ENCODE results near the gene TOMM20.

TOMM20 gene

DNA sequence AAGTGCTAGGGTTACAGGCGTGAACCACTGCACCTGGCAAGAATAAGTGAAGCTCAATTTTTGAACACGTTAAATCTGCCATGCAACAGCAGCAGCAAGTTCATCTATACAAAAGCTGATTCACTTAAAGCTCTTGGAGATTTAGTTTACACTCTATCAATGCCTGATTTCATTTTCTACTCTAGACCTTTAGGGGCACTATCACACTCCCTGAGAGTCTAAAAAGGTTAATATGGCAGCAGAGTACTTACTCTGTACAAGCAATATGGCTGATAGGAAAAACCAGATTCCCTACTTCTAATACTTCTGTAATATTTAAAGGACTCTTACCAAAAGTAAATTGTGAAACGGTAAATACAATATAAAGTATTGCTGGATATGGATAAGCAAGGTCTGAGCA, 27.6 kb upstream of the TOMM20 start:
- Histone ChIP-seq H3K36me3 (ENCODE audit: insufficient read depth, low read length) (peaks cover 71% of the 10 kb centered on the region), H3K4me1 (ENCODE audit: insufficient read depth, low read length) (peaks cover 10% of the 10 kb centered on the region), H3K27me3 (ENCODE audit: insufficient read depth, low read length) (no peaks in the 10 kb centered on the region)

DNA sequence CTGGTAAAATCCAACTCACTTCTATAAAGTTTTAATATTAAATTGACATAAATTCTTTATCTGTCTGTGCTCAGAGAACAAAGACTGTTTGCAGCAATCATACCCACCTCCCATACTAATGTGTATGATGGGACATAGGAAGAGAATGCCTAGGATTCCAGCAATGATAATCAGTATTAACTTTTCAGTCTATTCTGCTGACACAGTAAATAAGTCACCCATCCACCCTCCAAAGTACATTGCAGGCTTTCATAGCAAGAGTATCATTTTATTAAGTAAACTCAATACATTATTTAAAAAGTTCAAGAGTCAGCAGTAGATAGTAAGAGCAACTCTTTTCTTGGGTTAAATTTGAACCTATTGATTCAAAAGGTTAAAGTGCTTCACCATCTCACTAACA, 23.6 kb upstream of the TOMM20 start:
- H2AFZ ChIP-seq (ENCODE audit: low read depth, low read length): no peak overlapping the region
- H3K27me3 ChIP-seq (ENCODE audit: insufficient read depth, low read length): no peaks in the 10 kb centered on the region
- peaks cover 80% of the 10 kb centered on the region for H3K36me3 ChIP-seq (ENCODE audit: insufficient read depth, low read length)
- H3K4me1 ChIP-seq (ENCODE audit: insufficient read depth, low read length): no peaks in the 10 kb centered on the region
- H3K9me3 ChIP-seq (ENCODE audit: low read length): no peaks in the 10 kb centered on the region
- no peak overlapping the region for H3K4me3 ChIP-seq (ENCODE audit: low read length)

More for the DNA sequence above, 27.6 kb upstream of the TOMM20 start:
- Histone ChIP-seq H3K4me3 (ENCODE audit: low read length) (no peak overlapping the region), H3K9me3 (ENCODE audit: low read length) (no peaks in the 10 kb centered on the region), H2AFZ (ENCODE audit: low read depth, low read length) (no peak overlapping the region)

DNA sequence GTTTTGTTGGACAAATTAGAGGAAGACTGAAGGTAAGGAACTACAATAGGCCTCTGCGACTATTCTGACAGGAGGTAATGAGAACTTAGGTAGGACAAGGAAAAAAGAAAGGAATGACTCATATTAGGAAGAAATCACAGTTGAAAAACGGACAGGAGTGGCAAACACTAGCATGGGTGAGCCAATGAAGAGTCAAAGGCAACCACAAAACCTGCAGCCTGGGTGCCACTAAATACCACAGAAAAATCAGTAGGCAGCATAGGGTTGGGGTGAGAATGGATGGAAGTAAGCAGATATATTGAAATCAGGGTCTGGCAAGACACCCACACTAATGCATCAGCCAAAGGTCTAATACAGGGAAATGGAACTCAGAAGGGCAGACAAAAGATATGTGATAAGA, 22.4 kb upstream of the TOMM20 start:
- H3K9me3 ChIP-seq (ENCODE audit: low read length): no peaks in the 10 kb centered on the region
- peaks cover 76% of the 10 kb centered on the region for H3K36me3 ChIP-seq (ENCODE audit: insufficient read depth, low read length)
- H3K4me3 ChIP-seq (ENCODE audit: low read length): no peak overlapping the region
- H3K27me3 ChIP-seq (ENCODE audit: insufficient read depth, low read length): no peaks in the 10 kb centered on the region
- H2AFZ ChIP-seq (ENCODE audit: low read depth, low read length): no peak overlapping the region
- H3K4me1 ChIP-seq (ENCODE audit: insufficient read depth, low read length): no peaks in the 10 kb centered on the region

DNA sequence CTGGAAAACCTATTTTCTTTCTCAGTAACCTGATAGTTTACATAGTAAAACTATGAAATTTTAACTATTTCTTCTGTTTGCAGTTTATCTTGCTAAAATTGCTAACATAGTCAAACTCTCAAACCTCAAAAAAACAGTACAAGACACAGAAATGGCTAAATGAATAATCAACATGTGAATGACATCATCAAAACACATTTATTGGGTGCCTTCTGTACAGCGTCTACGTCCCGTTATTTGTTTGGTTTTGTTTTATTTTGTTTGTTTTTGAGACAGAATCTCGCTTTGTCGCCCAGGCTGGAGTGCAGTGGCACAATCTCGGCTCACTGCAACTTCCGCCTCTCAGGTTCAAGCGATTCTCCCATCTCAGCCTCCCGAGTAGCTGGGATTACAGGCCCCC, 21.2 kb upstream of the TOMM20 start:
- no peak overlapping the region for H3K4me3 ChIP-seq (ENCODE audit: low read length)
- peaks cover 83% of the 10 kb centered on the region for H3K36me3 ChIP-seq (ENCODE audit: insufficient read depth, low read length)
- no peaks in the 10 kb centered on the region for H3K27me3 ChIP-seq (ENCODE audit: insufficient read depth, low read length)
- H3K9me3 ChIP-seq (ENCODE audit: low read length): no peaks in the 10 kb centered on the region
- no peaks in the 10 kb centered on the region for H3K4me1 ChIP-seq (ENCODE audit: insufficient read depth, low read length)
- no peak overlapping the region for H2AFZ ChIP-seq (ENCODE audit: low read depth, low read length)

DNA sequence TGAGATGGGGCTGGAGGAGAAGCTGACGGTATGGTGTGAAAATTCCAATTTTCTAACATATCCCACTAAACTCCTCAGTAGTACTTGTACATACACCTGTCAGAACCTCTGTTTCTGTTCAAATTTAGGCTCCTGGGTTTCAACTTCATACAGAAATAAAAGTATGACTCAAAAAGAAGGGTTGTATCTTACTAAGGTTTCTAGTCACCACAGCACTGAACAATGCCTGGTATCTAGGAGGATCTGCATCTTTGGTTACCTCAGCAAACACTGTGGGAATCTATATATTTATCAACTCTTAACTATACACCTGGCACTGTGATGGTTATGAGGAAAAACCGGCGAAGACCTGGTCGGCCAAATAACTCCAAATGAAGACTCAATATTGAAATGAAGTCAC, 18.6 kb upstream of the TOMM20 start:
- peaks cover 82% of the 10 kb centered on the region for H3K36me3 ChIP-seq (ENCODE audit: insufficient read depth, low read length)
- no peak overlapping the region for H2AFZ ChIP-seq (ENCODE audit: low read depth, low read length)
- H3K4me3 ChIP-seq (ENCODE audit: low read length): no peak overlapping the region
- H3K9me3 ChIP-seq (ENCODE audit: low read length): no peaks in the 10 kb centered on the region
- no peaks in the 10 kb centered on the region for H3K27me3 ChIP-seq (ENCODE audit: insufficient read depth, low read length)
- H3K4me1 ChIP-seq (ENCODE audit: insufficient read depth, low read length): no peaks in the 10 kb centered on the region

DNA sequence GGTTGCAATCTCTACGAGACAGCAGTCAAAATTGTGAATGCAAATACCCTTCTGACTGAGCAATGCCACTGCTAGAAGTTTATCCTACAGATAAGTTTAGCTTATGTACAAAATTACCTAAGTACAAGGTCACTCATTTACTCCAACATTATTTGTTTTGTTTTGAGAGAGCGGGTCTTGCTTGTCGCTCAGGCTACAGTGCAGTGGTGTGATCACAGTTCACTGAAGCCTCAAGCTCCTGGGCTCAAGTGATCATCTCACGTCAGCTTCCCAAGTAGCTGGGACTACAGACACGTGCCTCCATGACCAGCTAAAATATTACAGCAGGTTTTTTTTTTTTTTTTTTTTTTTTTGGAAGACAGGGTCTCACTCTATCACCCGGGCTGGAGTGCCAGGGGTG, 17.0 kb upstream of the TOMM20 start:
- no peaks in the 10 kb centered on the region for H3K27me3 ChIP-seq (ENCODE audit: insufficient read depth, low read length)
- no peaks in the 10 kb centered on the region for H3K9me3 ChIP-seq (ENCODE audit: low read length)
- H3K36me3 ChIP-seq (ENCODE audit: insufficient read depth, low read length): peaks cover 73% of the 10 kb centered on the region
- H3K4me3 ChIP-seq (ENCODE audit: low read length): no peak overlapping the region
- no peak overlapping the region for H2AFZ ChIP-seq (ENCODE audit: low read depth, low read length)
- H3K4me1 ChIP-seq (ENCODE audit: insufficient read depth, low read length): no peaks in the 10 kb centered on the region

DNA sequence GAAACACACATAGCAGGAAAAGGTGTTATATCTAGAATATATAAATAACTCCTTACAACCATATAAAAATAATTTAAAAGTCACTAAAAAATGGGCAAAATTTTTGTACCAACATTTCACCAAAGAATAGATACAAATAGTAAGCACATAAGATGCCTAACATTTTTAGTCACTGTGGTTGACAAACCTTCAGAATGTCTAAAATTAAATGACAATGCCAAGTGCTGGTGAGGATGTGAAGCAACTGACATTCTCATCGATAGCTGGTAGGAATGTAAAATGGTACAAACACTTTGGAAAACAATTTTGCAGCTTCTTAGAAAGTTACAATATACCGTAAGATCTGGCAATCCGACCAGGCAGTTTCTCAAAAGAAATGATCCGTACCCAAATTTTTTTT, 14.4 kb upstream of the TOMM20 start:
- no peaks in the 10 kb centered on the region for H3K9me3 ChIP-seq (ENCODE audit: low read length)
- peaks cover 68% of the 10 kb centered on the region for H3K36me3 ChIP-seq (ENCODE audit: insufficient read depth, low read length)
- H3K4me3 ChIP-seq (ENCODE audit: low read length): no peak overlapping the region
- H2AFZ ChIP-seq (ENCODE audit: low read depth, low read length): no peak overlapping the region
- H3K27me3 ChIP-seq (ENCODE audit: insufficient read depth, low read length): no peaks in the 10 kb centered on the region
- peaks cover 9% of the 10 kb centered on the region for H3K4me1 ChIP-seq (ENCODE audit: insufficient read depth, low read length)

DNA sequence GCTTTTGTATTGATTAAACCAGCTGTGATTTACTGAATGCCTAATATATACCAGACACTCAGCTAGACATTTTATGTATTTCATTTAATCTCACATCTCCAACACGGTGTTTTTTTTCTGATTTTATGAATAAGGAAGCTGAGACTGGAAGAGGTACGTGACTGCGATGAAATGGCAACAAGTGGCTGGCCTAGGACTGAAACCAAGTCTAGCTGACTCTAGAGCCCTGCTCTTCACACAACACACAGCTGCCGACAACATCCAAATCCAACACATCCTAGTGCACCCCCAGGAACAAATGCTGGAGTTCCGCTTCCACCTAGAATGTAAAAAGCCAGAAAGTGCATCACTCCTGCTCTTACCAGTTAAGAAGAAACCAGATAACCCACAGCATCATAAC, 10.7 kb upstream of the TOMM20 start:
- no peaks in the 10 kb centered on the region for H3K9me3 ChIP-seq (ENCODE audit: low read length)
- H3K4me3 ChIP-seq (ENCODE audit: low read length): no peak overlapping the region
- no peak overlapping the region for H2AFZ ChIP-seq (ENCODE audit: low read depth, low read length)
- H3K27me3 ChIP-seq (ENCODE audit: insufficient read depth, low read length): no peaks in the 10 kb centered on the region
- peaks cover 68% of the 10 kb centered on the region for H3K36me3 ChIP-seq (ENCODE audit: insufficient read depth, low read length)
- peaks cover 9% of the 10 kb centered on the region for H3K4me1 ChIP-seq (ENCODE audit: insufficient read depth, low read length)

DNA sequence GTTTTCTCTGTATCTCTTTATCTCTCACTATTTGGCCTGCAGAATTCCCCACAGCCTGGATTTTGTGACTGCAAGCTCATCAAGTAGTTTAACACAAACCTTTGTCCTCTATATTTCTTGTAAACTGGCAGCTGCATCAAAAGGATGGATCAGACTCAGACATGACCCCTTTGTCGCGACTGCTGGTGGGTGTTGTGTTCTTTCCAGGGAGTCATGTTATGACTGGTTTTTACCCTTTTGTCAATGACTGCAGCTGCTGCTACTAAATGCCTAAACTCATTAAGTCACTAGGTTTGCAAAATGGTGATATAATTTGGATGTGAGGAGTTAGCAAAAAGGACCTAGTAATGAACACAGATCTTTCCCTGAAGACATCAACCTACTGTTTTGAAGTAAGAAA, 10.2 kb upstream of the TOMM20 start:
- no peaks in the 10 kb centered on the region for H3K27me3 ChIP-seq (ENCODE audit: insufficient read depth, low read length)
- H3K4me1 ChIP-seq (ENCODE audit: insufficient read depth, low read length): peaks cover 9% of the 10 kb centered on the region
- H3K36me3 ChIP-seq (ENCODE audit: insufficient read depth, low read length): peaks cover 67% of the 10 kb centered on the region
- H2AFZ ChIP-seq (ENCODE audit: low read depth, low read length): no peak overlapping the region
- no peaks in the 10 kb centered on the region for H3K9me3 ChIP-seq (ENCODE audit: low read length)
- no peak overlapping the region for H3K4me3 ChIP-seq (ENCODE audit: low read length)

DNA sequence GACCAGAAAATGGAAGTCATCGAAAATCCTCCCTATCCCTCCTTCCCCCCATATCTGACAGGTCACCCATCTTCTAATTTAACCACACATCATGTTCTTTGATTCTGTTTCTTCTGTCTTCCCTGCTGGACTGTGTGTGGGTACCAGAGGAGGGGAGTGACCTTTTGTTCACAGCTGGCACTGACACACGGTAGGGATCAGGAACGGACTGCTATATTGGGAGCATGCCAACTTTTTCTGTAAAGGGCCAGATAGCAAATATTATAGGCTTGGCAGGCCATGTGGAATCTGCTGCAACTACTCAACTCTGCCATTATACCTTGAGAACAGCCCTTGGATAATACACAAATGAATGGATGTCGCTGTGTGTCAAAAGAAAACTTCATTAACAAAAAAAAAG, 7.5 kb upstream of the TOMM20 start:
- Histone ChIP-seq H3K4me1 (ENCODE audit: insufficient read depth, low read length) (peaks cover 9% of the 10 kb centered on the region), H3K9me3 (ENCODE audit: low read length) (no peaks in the 10 kb centered on the region), H3K4me3 (ENCODE audit: low read length) (no peak overlapping the region), H3K27me3 (ENCODE audit: insufficient read depth, low read length) (no peaks in the 10 kb centered on the region), H2AFZ (ENCODE audit: low read depth, low read length) (no peak overlapping the region), H3K36me3 (ENCODE audit: insufficient read depth, low read length) (peaks cover 63% of the 10 kb centered on the region)

DNA sequence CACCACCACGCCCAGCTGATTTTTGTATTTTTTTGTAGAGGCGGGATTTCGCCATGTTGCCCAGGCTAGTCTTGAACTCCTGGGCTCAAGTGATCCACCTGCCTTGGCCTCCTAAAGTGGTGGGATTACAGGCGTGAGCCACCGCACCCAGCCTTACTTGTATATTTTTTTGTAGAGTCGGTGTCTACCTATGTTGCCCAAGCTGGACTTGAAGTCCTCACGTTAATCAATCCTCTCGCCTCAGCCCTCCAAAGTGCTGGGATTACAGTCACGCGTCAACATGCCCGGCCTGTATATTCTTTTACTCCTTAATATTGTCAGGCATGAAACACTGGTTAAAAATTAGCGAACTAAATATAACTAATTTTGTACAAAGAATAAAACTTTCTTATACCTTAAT, 5.5 kb upstream of the TOMM20 start:
- Histone ChIP-seq H3K9me3 (ENCODE audit: low read length) (no peaks in the 10 kb centered on the region), H3K4me1 (ENCODE audit: insufficient read depth, low read length) (peaks cover 6% of the 10 kb centered on the region), H3K36me3 (ENCODE audit: insufficient read depth, low read length) (peaks cover 55% of the 10 kb centered on the region), H3K27me3 (ENCODE audit: insufficient read depth, low read length) (no peaks in the 10 kb centered on the region), H2AFZ (ENCODE audit: low read depth, low read length) (no peak overlapping the region), H3K4me3 (ENCODE audit: low read length) (no peak overlapping the region)

DNA sequence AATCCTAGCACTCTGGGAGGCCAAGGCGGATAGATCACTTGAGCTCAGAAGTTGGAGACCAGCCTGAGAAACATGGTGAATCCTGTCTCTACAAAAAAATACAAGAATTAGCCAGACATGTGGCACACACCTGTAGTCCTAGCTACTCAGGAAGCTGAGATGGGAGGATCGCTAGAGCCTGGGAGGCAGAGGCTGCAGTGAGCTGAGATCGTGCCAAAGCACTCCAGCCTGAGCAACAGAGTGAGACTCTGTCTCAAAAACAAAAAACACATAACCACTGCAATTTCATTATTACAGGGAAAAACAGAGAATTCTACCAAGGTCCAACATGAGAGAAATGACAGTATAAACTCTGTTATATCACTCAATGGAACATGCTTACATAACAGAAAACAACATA, 4.4 kb upstream of the TOMM20 start:
- Histone ChIP-seq H3K9me3 (ENCODE audit: low read length) (no peaks in the 10 kb centered on the region), H3K36me3 (ENCODE audit: insufficient read depth, low read length) (peaks cover 50% of the 10 kb centered on the region), H2AFZ (ENCODE audit: low read depth, low read length) (no peak overlapping the region), H3K4me3 (ENCODE audit: low read length) (no peak overlapping the region), H3K4me1 (ENCODE audit: insufficient read depth, low read length) (peaks cover 3% of the 10 kb centered on the region), H3K27me3 (ENCODE audit: insufficient read depth, low read length) (no peaks in the 10 kb centered on the region)

DNA sequence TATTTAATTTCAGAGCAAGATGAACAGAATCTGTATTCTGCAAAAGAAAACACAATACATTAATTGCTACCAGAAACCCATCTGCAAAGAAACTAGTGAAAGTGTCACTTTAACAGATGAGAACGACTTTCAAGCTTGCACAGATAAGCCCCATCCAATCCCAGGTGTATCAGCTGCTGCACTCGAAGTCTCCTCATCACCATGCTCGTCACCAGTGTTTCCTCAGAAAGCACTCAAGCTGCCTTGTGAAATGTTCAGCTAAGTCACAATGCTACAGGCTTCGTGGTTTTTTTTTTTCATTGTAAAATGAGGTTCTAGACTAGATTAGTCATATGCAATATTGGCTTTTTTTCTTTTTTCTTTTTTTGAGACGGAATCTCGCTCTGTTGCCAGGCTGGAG, 3.3 kb upstream of the TOMM20 start:
- H3K27me3 ChIP-seq (ENCODE audit: insufficient read depth, low read length): no peaks in the 10 kb centered on the region
- H3K9me3 ChIP-seq (ENCODE audit: low read length): no peaks in the 10 kb centered on the region
- no peak overlapping the region for H2AFZ ChIP-seq (ENCODE audit: low read depth, low read length)
- peaks cover 39% of the 10 kb centered on the region for H3K36me3 ChIP-seq (ENCODE audit: insufficient read depth, low read length)
- peaks cover 11% of the 10 kb centered on the region for H3K4me1 ChIP-seq (ENCODE audit: insufficient read depth, low read length)
- no peak overlapping the region for H3K4me3 ChIP-seq (ENCODE audit: low read length)

DNA sequence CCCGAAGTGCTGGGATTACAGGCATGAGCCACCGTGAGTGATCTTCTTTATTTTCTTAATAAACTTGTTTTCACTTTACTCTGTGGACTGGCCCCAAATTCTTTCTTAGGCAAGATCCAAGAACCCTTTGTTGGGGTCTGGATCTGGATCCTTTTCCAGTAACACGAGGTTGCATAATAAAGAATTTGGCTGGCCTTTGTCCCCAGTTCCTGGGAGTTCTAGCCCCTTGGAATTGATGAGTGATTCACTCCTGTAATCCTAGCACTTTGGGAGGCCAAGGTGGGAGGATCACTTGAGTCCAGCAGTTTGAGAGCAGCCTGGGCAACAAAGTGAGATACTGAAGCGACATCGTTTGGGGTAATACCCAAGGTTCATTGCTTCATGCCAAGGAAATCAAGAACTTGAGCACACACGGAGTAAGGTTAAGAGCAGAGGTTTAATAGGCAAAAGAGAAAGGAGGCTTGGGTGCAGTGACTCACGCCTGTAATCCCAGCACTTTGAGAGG, 2.2 kb upstream of the TOMM20 start:
- Histone ChIP-seq H2AFZ (ENCODE audit: low read depth, low read length) (no peak overlapping the region), H3K9me3 (ENCODE audit: low read length) (no peaks in the 10 kb centered on the region), H3K4me1 (ENCODE audit: insufficient read depth, low read length) (peaks cover 15% of the 10 kb centered on the region), H3K27me3 (ENCODE audit: insufficient read depth, low read length) (no peaks in the 10 kb centered on the region), H3K4me3 (ENCODE audit: low read length) (no peak overlapping the region), H3K36me3 (ENCODE audit: insufficient read depth, low read length) (peaks cover 31% of the 10 kb centered on the region)

Measured in neuron (in vitro differentiated cells).